SU-DHL-6 (cell line): Measurements from ENCODE around the gene PGLYRP3.

Experiments used
- H2AFZ ChIP-seq: fragments of 200-600 bp; sonication (generic); 2 replicates; pipeline ENCODE4 v1.6.1; 2014; ENCODE audit warnings: low read depth, mild to moderate bottlenecking, moderate library complexity, mixed read lengths, antibody characterized with exemption, low read length; ENCODE audit not compliant: severe bottlenecking
- H3F3A ChIP-seq: fragments of 200-600 bp; shearing (Covaris generic); 2 replicates; pipeline ENCODE4 v1.6.0; 2016; ENCODE audit warnings: antibody characterized with exemption, mild to moderate bottlenecking; ENCODE audit not compliant: insufficient read depth
- H3K27ac ChIP-seq: fragments of 200-600 bp; sonication (generic); 2 replicates; pipeline ENCODE4 v1.5.1; 2016; ENCODE audit warnings: low read depth, mild to moderate bottlenecking, low read length, moderate library complexity, mixed read lengths
- H3K27me3 ChIP-seq: fragments of 200-600 bp; sonication (generic), shearing (Covaris generic); 2 replicates; pipeline ENCODE4 v1.6.0; 2014; ENCODE audit warnings: mild to moderate bottlenecking, low read length
- H3K36me3 ChIP-seq: fragments of 200-600 bp; sonication (generic); 2 replicates; pipeline ENCODE4 v1.6.1; 2014; ENCODE audit warnings: mild to moderate bottlenecking, low read length, mixed read lengths
- H3K4me2 ChIP-seq: fragments of 300-600, 200-600 bp; shearing (Covaris generic), sonication (generic); 2 replicates; pipeline ENCODE4 v1.6.0; 2014; ENCODE audit warnings: low read length, low read depth, mild to moderate bottlenecking; ENCODE audit not compliant: poor library complexity, severe bottlenecking
- H3K4me3 ChIP-seq: fragments of 200-600 bp; sonication (generic); 2 replicates; pipeline ENCODE4 v1.5.1; 2014; ENCODE audit warnings: antibody characterized with exemption, low read length, mild to moderate bottlenecking, mixed read lengths; ENCODE audit not compliant: insufficient read depth, poor library complexity, severe bottlenecking
- H3K79me2 ChIP-seq: fragments of 200-600 bp; sonication (generic); 2 replicates; pipeline ENCODE4 v1.6.1; 2014; ENCODE audit warnings: mild to moderate bottlenecking, low read length, moderate library complexity; ENCODE audit not compliant: insufficient read depth
- H3K9ac ChIP-seq: fragments of 200-600 bp; sonication (generic); 2 replicates; pipeline ENCODE4 v1.7.0; 2014; ENCODE audit warnings: mild to moderate bottlenecking, low read length
- H3K9me2 ChIP-seq: fragments of 200-600 bp; sonication (generic); replicated peaks from 2 replicates; pipeline ENCODE4 v1.6.1; 2014; ENCODE audit warnings: low read length; ENCODE audit not compliant: insufficient read depth
- H3K9me3 ChIP-seq: fragments of 200-600 bp; sonication (generic); 2 replicates; pipeline ENCODE4 v1.6.1; 2014; ENCODE audit warnings: low read length, mixed read lengths; ENCODE audit not compliant: insufficient read depth
- H4K20me1 ChIP-seq: fragments of 200-600 bp; sonication (generic); 2 replicates; pipeline ENCODE4 v1.6.1; 2014; ENCODE audit warnings: low read depth, mild to moderate bottlenecking, antibody characterized with exemption, low read length, moderate library complexity, mixed read lengths
- CTCF ChIP-seq: fragments of 200-600 bp; sonication (generic); IDR thresholded peaks from one replicate; pipeline ENCODE4 v1.5.1; 2017; ENCODE audit warnings: antibody characterized with exemption, mild to moderate bottlenecking, low read length, moderate library complexity; ENCODE audit not compliant: insufficient read depth, poor library complexity, severe bottlenecking
- EZH2phosphoT487 ChIP-seq: fragments of 200-600 bp; sonication (generic), shearing (Covaris generic); conservative IDR thresholded peaks from 2 replicates; pipeline ENCODE4 v1.6.1; 2018; ENCODE audit warnings: mild to moderate bottlenecking, antibody characterized with exemption, low read length, moderate library complexity, mixed read lengths

The PGLYRP3 gene

GRCh38 chr1:153312570-153313186 lies at the start of gene PGLYRP3:
Gene PGLYRP3, minus strand, starts transcription at chr1:153312952. Its CDS starts 2,287 bp downstream, at chr1:153310665.
- H3K4me2 ChIP-seq: no peak within 1 kb of the TSS
- no peaks in the 10 kb centered on the region for H3K79me2 ChIP-seq
- no peaks in the 10 kb centered on the region for H3K36me3 ChIP-seq
- H3K9ac ChIP-seq: no peak within 1 kb of the TSS
- H3K9me2 ChIP-seq: no peaks in the 10 kb centered on the region
- H2AFZ ChIP-seq: no peak within 1 kb of the TSS
- no peaks in the 10 kb centered on the region for H3K27me3 ChIP-seq
- H3K27ac ChIP-seq: no peak within 1 kb of the TSS
- TF ChIP-seq CTCF (no peak), EZH2phosphoT487 (no peak)
- no peaks in the 10 kb centered on the region for H3F3A ChIP-seq
- no peaks in the 10 kb centered on the region for H3K9me3 ChIP-seq
- H3K4me3 ChIP-seq: no peak within 1 kb of the TSS
- no peaks in the 10 kb centered on the region for H4K20me1 ChIP-seq

GRCh38 chr1:153362187-153362775 lies 49.5 kb upstream of the PGLYRP3 start:
- no peaks in the 10 kb centered on the region for H3K79me2 ChIP-seq
- H3K4me2 ChIP-seq: no peak overlapping the region
- H3K4me3 ChIP-seq: no peak overlapping the region
- no peaks in the 10 kb centered on the region for H3K9me2 ChIP-seq
- H3K27me3 ChIP-seq: no peaks in the 10 kb centered on the region
- H4K20me1 ChIP-seq: no peaks in the 10 kb centered on the region
- no peaks in the 10 kb centered on the region for H3F3A ChIP-seq
- H3K9me3 ChIP-seq: no peaks in the 10 kb centered on the region
- TF ChIP-seq CTCF: no peak
- TF ChIP-seq EZH2phosphoT487: no peak
- no peak overlapping the region for H3K9ac ChIP-seq
- no peak overlapping the region for H3K27ac ChIP-seq
- no peak overlapping the region for H2AFZ ChIP-seq
- no peaks in the 10 kb centered on the region for H3K36me3 ChIP-seq

GRCh38 chr1:153361480-153362109 lies 48.8 kb upstream of the PGLYRP3 start:
- Histone ChIP-seq H3K27ac (no peak overlapping the region), H4K20me1 (no peaks in the 10 kb centered on the region), H3F3A (no peaks in the 10 kb centered on the region), H3K36me3 (no peaks in the 10 kb centered on the region), H2AFZ (no peak overlapping the region), H3K27me3 (no peaks in the 10 kb centered on the region), H3K9me2 (no peaks in the 10 kb centered on the region), H3K4me2 (no peak overlapping the region), H3K9me3 (no peaks in the 10 kb centered on the region), H3K79me2 (no peaks in the 10 kb centered on the region), H3K4me3 (no peak overlapping the region), H3K9ac (no peak overlapping the region)
- TF ChIP-seq EZH2phosphoT487 (no peak), CTCF (no peak)
